ENCODE data around the gene GIGYF2. TPM values are rescaled to one million over a fixed set of nuclear protein-coding genes. Genes with fewer than 3 reads are reported as not detected.

GIGYF2 gene
- total RNA-seq, 2 experiments from 2014 or later, result 57.2 to 63.8 TPM

GRCh38 chr2:232744963-232745362 lies 47.8 kb downstream of the GIGYF2 start:
- Mint-ChIP-seq H3K27ac (no peak overlapping the region), H3K9me3 (ENCODE audit: low read depth) (no peaks in the 10 kb centered on the region), H3K4me1 (peaks cover 30% of the 10 kb centered on the region), H3K4me3 (no peak overlapping the region), H3K36me3 (peaks cover 28% of the 10 kb centered on the region), H3K27me3 (no peaks in the 10 kb centered on the region)
- CTCF ChIA-PET, result interaction anchor here (1.4 kb wide), 1 partner anchor 18 kb away, joined by 3 read pairs; no protein-coding TSS in a partner anchor
- DNase-seq (no peak), ATAC-seq (no peak)

- Mint-ChIP-seq H3K27me3 (no peaks in the 10 kb centered on the region), H3K27ac (peak overlapping the region; percentile 36), H3K4me1 (peaks cover 29% of the 10 kb centered on the region), H3K4me3 (no peak overlapping the region), H3K9me3 (ENCODE audit: low read depth) (no peaks in the 10 kb centered on the region), H3K36me3 (peaks cover 26% of the 10 kb centered on the region)
- DNase-seq (no peak), ATAC-seq (no peak)
- CTCF ChIA-PET, result no interaction called here
These were observed 50.9 kb downstream of the GIGYF2 start for GRCh38 chr2:232748038-232748437.

- H3K9me3 Mint-ChIP-seq (ENCODE audit: low read depth), result no peaks in the 10 kb centered on the region
- peaks cover 26% of the 10 kb centered on the region for H3K36me3 Mint-ChIP-seq
- peaks cover 24% of the 10 kb centered on the region for H3K4me1 Mint-ChIP-seq
- CTCF ChIA-PET, result interaction anchor here (1.0 kb wide), 2 partner anchors 9 to 27 kb away, joined by 3 read pairs; no protein-coding TSS in a partner anchor
- H3K27me3 Mint-ChIP-seq, result no peaks in the 10 kb centered on the region
- H3K4me3 Mint-ChIP-seq, result no peak overlapping the region
- H3K27ac Mint-ChIP-seq, result peak overlapping the region; percentile 48
- DNase-seq, result no peak
- ATAC-seq, result no peak
These were observed 52.2 kb downstream of the GIGYF2 start for GRCh38 chr2:232749331-232749730.

- no peak for ATAC-seq
- no peak overlapping the region for H3K27ac Mint-ChIP-seq
- H3K27me3 Mint-ChIP-seq, result no peaks in the 10 kb centered on the region
- CTCF ChIA-PET, result interaction anchor here (1.0 kb wide), 1 partner anchor 28 kb away, joined by 3 read pairs; no protein-coding TSS in a partner anchor
- DNase-seq, result no peak
- no peak overlapping the region for H3K4me3 Mint-ChIP-seq
- H3K9me3 Mint-ChIP-seq (ENCODE audit: low read depth), result no peaks in the 10 kb centered on the region
- peaks cover 17% of the 10 kb centered on the region for H3K4me1 Mint-ChIP-seq
- H3K36me3 Mint-ChIP-seq, result peaks cover 26% of the 10 kb centered on the region
These were observed 53.1 kb downstream of the GIGYF2 start for GRCh38 chr2:232750135-232750671.

GRCh38 chr2:232757905-232758304 lies 60.8 kb downstream of the GIGYF2 start:
- no peaks in the 10 kb centered on the region for H3K9me3 Mint-ChIP-seq (ENCODE audit: low read depth)
- H3K27me3 Mint-ChIP-seq, result no peaks in the 10 kb centered on the region
- DNase-seq, result no peak
- peaks cover 15% of the 10 kb centered on the region for H3K4me1 Mint-ChIP-seq
- CTCF ChIA-PET, result interaction anchor here (0.6 to 1.5 kb wide), 2 partner anchors 17 to 281 kb away, joined by 3 read pairs; no protein-coding TSS in a partner anchor
- no peak overlapping the region for H3K27ac Mint-ChIP-seq
- no peak overlapping the region for H3K4me3 Mint-ChIP-seq
- H3K36me3 Mint-ChIP-seq, result peaks cover 25% of the 10 kb centered on the region
- no peak for ATAC-seq

- Mint-ChIP-seq H3K4me3 (no peak overlapping the region), H3K9me3 (ENCODE audit: low read depth) (no peaks in the 10 kb centered on the region), H3K27ac (no peak overlapping the region), H3K36me3 (peaks cover 29% of the 10 kb centered on the region), H3K27me3 (no peaks in the 10 kb centered on the region), H3K4me1 (peaks cover 20% of the 10 kb centered on the region)
- ATAC-seq (peak; percentile 39), DNase-seq (peak; percentile 57)
- CTCF ChIA-PET, result interaction anchor here (0.7 kb wide), 1 partner anchor 9 kb away, joined by 3 read pairs; no protein-coding TSS in a partner anchor
These were observed 64.3 kb downstream of the GIGYF2 start for GRCh38 chr2:232761301-232761907.

GRCh38 chr2:232767866-232768265 lies 70.7 kb downstream of the GIGYF2 start:
- ATAC-seq, result no peak
- DNase-seq, result no peak
- H3K9me3 Mint-ChIP-seq (ENCODE audit: low read depth), result no peaks in the 10 kb centered on the region
- H3K27me3 Mint-ChIP-seq, result no peaks in the 10 kb centered on the region
- H3K4me1 Mint-ChIP-seq, result peaks cover 21% of the 10 kb centered on the region
- CTCF ChIA-PET, result interaction anchor here (1.0 kb wide), 1 partner anchor 41 kb away, joined by 3 read pairs; no protein-coding TSS in a partner anchor
- peaks cover 31% of the 10 kb centered on the region for H3K36me3 Mint-ChIP-seq
- H3K27ac Mint-ChIP-seq, result no peak overlapping the region
- no peak overlapping the region for H3K4me3 Mint-ChIP-seq

GRCh38 chr2:232770207-232770606 lies 73.1 kb downstream of the GIGYF2 start:
- Mint-ChIP-seq H3K27ac (no peak overlapping the region), H3K4me1 (peaks cover 26% of the 10 kb centered on the region), H3K36me3 (peaks cover 23% of the 10 kb centered on the region), H3K4me3 (no peak overlapping the region), H3K9me3 (ENCODE audit: low read depth) (no peaks in the 10 kb centered on the region), H3K27me3 (no peaks in the 10 kb centered on the region)
- CTCF ChIA-PET, result interaction anchor here (1.0 kb wide), 1 partner anchor 8 kb away, joined by 3 read pairs; no protein-coding TSS in a partner anchor
- DNase-seq (no peak), ATAC-seq (no peak)

- ATAC-seq, result no peak
- Mint-ChIP-seq H3K36me3 (peaks cover 20% of the 10 kb centered on the region), H3K4me1 (peaks cover 18% of the 10 kb centered on the region), H3K27me3 (no peaks in the 10 kb centered on the region), H3K27ac (peak overlapping the region; percentile 11), H3K9me3 (ENCODE audit: low read depth) (no peaks in the 10 kb centered on the region), H3K4me3 (no peak overlapping the region)
- DNase-seq, result no peak
- CTCF ChIA-PET, result interaction anchor here (0.6 to 1.5 kb wide), 3 partner anchors 12 to 129 kb away, joined by 3 to 4 read pairs (median 3); no protein-coding TSS in a partner anchor
These were observed 74.7 kb downstream of the GIGYF2 start for GRCh38 chr2:232771870-232772269.

- no peaks in the 10 kb centered on the region for H3K9me3 Mint-ChIP-seq (ENCODE audit: low read depth)
- peaks cover 18% of the 10 kb centered on the region for H3K4me1 Mint-ChIP-seq
- peak overlapping the region; percentile 74 for H3K27ac Mint-ChIP-seq
- peak; percentile 49 for DNase-seq
- H3K27me3 Mint-ChIP-seq, result no peaks in the 10 kb centered on the region
- peaks cover 20% of the 10 kb centered on the region for H3K36me3 Mint-ChIP-seq
- CTCF ChIA-PET, result interaction anchor here (0.9 to 1.5 kb wide), 3 partner anchors 11 to 288 kb away, joined by 4 to 8 read pairs (median 4); partner anchors contain the start of gene INPP5D
- H3K4me3 Mint-ChIP-seq, result no peak overlapping the region
- peak; percentile 86 for ATAC-seq
These were observed 75.4 kb downstream of the GIGYF2 start for GRCh38 chr2:232772531-232772930.

- H3K4me1 Mint-ChIP-seq, result peaks cover 18% of the 10 kb centered on the region
- no peaks in the 10 kb centered on the region for H3K27me3 Mint-ChIP-seq
- no peak overlapping the region for H3K27ac Mint-ChIP-seq
- DNase-seq (no peak), ATAC-seq (no peak)
- peaks cover 14% of the 10 kb centered on the region for H3K36me3 Mint-ChIP-seq
- no peak overlapping the region for H3K4me3 Mint-ChIP-seq
- no peaks in the 10 kb centered on the region for H3K9me3 Mint-ChIP-seq (ENCODE audit: low read depth)
- CTCF ChIA-PET, result interaction anchor here (0.7 to 1.3 kb wide), 2 partner anchors 162 to 1172 kb away, joined by 4 to 8 read pairs; no protein-coding TSS in a partner anchor
These were observed 76.7 kb downstream of the GIGYF2 start for GRCh38 chr2:232773815-232774214.

- no peaks in the 10 kb centered on the region for H3K9me3 Mint-ChIP-seq (ENCODE audit: low read depth)
- peaks cover 18% of the 10 kb centered on the region for H3K4me1 Mint-ChIP-seq
- H3K27ac Mint-ChIP-seq, result no peak within 1 kb of the TSS
- ATAC-seq, result no peak
- no peak for DNase-seq
- no peak within 1 kb of the TSS for H3K4me3 Mint-ChIP-seq
- CTCF ChIA-PET, result no interaction called here
- no peaks in the 10 kb centered on the region for H3K27me3 Mint-ChIP-seq
- peaks cover 10% of the 10 kb centered on the region for H3K36me3 Mint-ChIP-seq
These were observed 79.3 kb downstream of the GIGYF2 start, which contains the start of gene KCNJ13 for GRCh38 chr2:232776435-232776834. Gene KCNJ13, minus strand, starts transcription at chr2:232776565. Its CDS starts 5,203 bp downstream, at chr2:232771362.

GRCh38 chr2:232777276-232777675 lies 80.1 kb downstream of the GIGYF2 start:
- H3K36me3 Mint-ChIP-seq, result peaks cover 13% of the 10 kb centered on the region
- no peak overlapping the region for H3K27ac Mint-ChIP-seq
- H3K27me3 Mint-ChIP-seq, result no peaks in the 10 kb centered on the region
- H3K4me3 Mint-ChIP-seq, result no peak overlapping the region
- no peak for DNase-seq
- ATAC-seq, result no peak
- peaks cover 20% of the 10 kb centered on the region for H3K4me1 Mint-ChIP-seq
- CTCF ChIA-PET, result no interaction called here
- H3K9me3 Mint-ChIP-seq (ENCODE audit: low read depth), result no peaks in the 10 kb centered on the region

All from activated CD8-positive, alpha-beta memory T cell treated with anti-CD3 and anti-CD28 coated beads, Interleukin-2, amount 10 ng/mL, durations not matched to agents 7 days and 5 days (primary cell).